Glutamatergic neuron (in vitro differentiated cells): Measurements from ENCODE around the gene MARCHF9. TPM values are rescaled to one million over a fixed set of nuclear protein-coding genes. Genes with fewer than 3 reads are reported as not detected.

Source experiments
- DNase-seq: peaks from one replicate; pipeline ENCODE4 v3.0.0; 2022
- H3K27ac Mint-ChIP-seq: one replicate; pipeline ENCODE4 v1.8.0; 2020; ENCODE audit warnings: mild to moderate bottlenecking, mixed read lengths, inconsistent platforms; ENCODE audit not compliant: unreplicated experiment
- H3K27me3 Mint-ChIP-seq: one replicate; pipeline ENCODE4 v1.8.0; 2020; ENCODE audit warnings: mild to moderate bottlenecking, moderate library complexity, mixed read lengths, inconsistent platforms; ENCODE audit not compliant: unreplicated experiment
- H3K36me3 Mint-ChIP-seq: one replicate; pipeline ENCODE4 v1.8.0; 2020; ENCODE audit warnings: mild to moderate bottlenecking, mixed read lengths, inconsistent platforms; ENCODE audit not compliant: unreplicated experiment
- H3K4me1 Mint-ChIP-seq: one replicate; pipeline ENCODE4 v1.8.0; 2020; ENCODE audit warnings: mild to moderate bottlenecking, low read depth, mixed read lengths, inconsistent platforms; ENCODE audit not compliant: unreplicated experiment
- H3K4me3 Mint-ChIP-seq: one replicate; pipeline ENCODE4 v1.8.0; 2020; ENCODE audit warnings: mild to moderate bottlenecking, mixed read lengths, inconsistent platforms; ENCODE audit not compliant: unreplicated experiment
- H3K9me3 Mint-ChIP-seq: one replicate; pipeline ENCODE4 v1.8.0; 2020; ENCODE audit warnings: mild to moderate bottlenecking, moderate library complexity, mixed read lengths, inconsistent platforms; ENCODE audit not compliant: unreplicated experiment
- CTCF ChIP-seq: fragments of 200-600 bp; sonication (generic); IDR thresholded peaks from one replicate; pipeline ENCODE4 v1.5.0; 2021; ENCODE audit not compliant: partially characterized antibody, unreplicated experiment
- total RNA-seq: library from RNA; stranded (reverse); fragmentation: NEBNext Ultra II Directional; extraction: Animal tissue kit (Norgen Biotek cat#: 25700); gene quantifications from one replicate; pipeline ENCODE4 v1.2.1, GENCODE V29; 2021; ENCODE audit not compliant: unreplicated experiment

MARCHF9 gene
- total RNA-seq, 1 donor from 2014 or later, result 26.7 TPM

GRCh38 chr12:57739914-57740538 is 14.9 kb upstream of the MARCHF9 start:
- H3K27me3 Mint-ChIP-seq, result peaks cover 28% of the 10 kb centered on the region

GRCh38 chr12:57740656-57741412 is 14.1 kb upstream of the MARCHF9 start:
- Mint-ChIP-seq H3K4me1 (peaks cover 17% of the 10 kb centered on the region), H3K27ac (no peak overlapping the region), H3K27me3 (peaks cover 26% of the 10 kb centered on the region), H3K4me3 (peak overlapping the region; percentile 44), H3K36me3 (peaks cover 4% of the 10 kb centered on the region), H3K9me3 (peaks cover 14% of the 10 kb centered on the region)
- no peak for TF ChIP-seq CTCF
- DNase-seq, result no peak

More at GRCh38 chr12:57739914-57740538, 14.9 kb upstream of the MARCHF9 start:
- Mint-ChIP-seq H3K4me1 (peaks cover 18% of the 10 kb centered on the region), H3K4me3 (no peak overlapping the region), H3K9me3 (peaks cover 10% of the 10 kb centered on the region), H3K36me3 (peaks cover 4% of the 10 kb centered on the region), H3K27ac (no peak overlapping the region)
- no peak for DNase-seq
- no peak for TF ChIP-seq CTCF

GRCh38 chr12:57741413-57741789 is 13.5 kb upstream of the MARCHF9 start:
- Mint-ChIP-seq H3K36me3 (peaks cover 4% of the 10 kb centered on the region), H3K4me1 (peaks cover 15% of the 10 kb centered on the region), H3K9me3 (peaks cover 18% of the 10 kb centered on the region), H3K27me3 (peaks cover 28% of the 10 kb centered on the region), H3K27ac (no peak overlapping the region), H3K4me3 (no peak overlapping the region)
- no peak for TF ChIP-seq CTCF
- no peak for DNase-seq

- peaks cover 24% of the 10 kb centered on the region for H3K27me3 Mint-ChIP-seq
- peaks cover 10% of the 10 kb centered on the region for H3K4me1 Mint-ChIP-seq
- TF ChIP-seq CTCF, result no peak
- no peak for DNase-seq
- H3K4me3 Mint-ChIP-seq, result no peak overlapping the region
- H3K9me3 Mint-ChIP-seq, result peaks cover 18% of the 10 kb centered on the region
- H3K27ac Mint-ChIP-seq, result no peak overlapping the region
- peaks cover 4% of the 10 kb centered on the region for H3K36me3 Mint-ChIP-seq
Measured at GRCh38 chr12:57741844-57742738, 12.8 kb upstream of the MARCHF9 start.
